G401.6 (cell line): ENCODE measurements around the gene STK32B.
"Not testable (repeated sequence)": the region's sequence is repeated elsewhere in the genome, so short reads cannot be mapped to it uniquely, and the experiment has no call there.

Experiments
- FAIRE-seq: peaks from 2 replicates; lab custom pipeline; 2012; peaks lifted over from hg19 to GRCh38; lab: Jason Lieb, UNC

STK32B gene

GRCh38 chr4:5211282-5211839 lies 160.1 kb downstream of the STK32B start:
- no peak for FAIRE-seq

GRCh38 chr4:5212255-5213013 lies 161.2 kb downstream of the STK32B start:
- FAIRE-seq = no peak

GRCh38 chr4:5213087-5213595 lies 161.9 kb downstream of the STK32B start:
- no peak for FAIRE-seq

GRCh38 chr4:5215321-5215720 lies 164.0 kb downstream of the STK32B start:
- FAIRE-seq = no peak

GRCh38 chr4:5217421-5217820 lies 166.1 kb downstream of the STK32B start:
- no peak for FAIRE-seq

- no peak for FAIRE-seq
Measured at GRCh38 chr4:5218376-5219069, 167.2 kb downstream of the STK32B start.

- no peak for FAIRE-seq
Measured at GRCh38 chr4:5220028-5220427, 168.7 kb downstream of the STK32B start.

GRCh38 chr4:5222047-5222446 lies 170.8 kb downstream of the STK32B start:
- FAIRE-seq = no peak

- no peak for FAIRE-seq
Measured at GRCh38 chr4:5222951-5223350, 171.7 kb downstream of the STK32B start.

- FAIRE-seq = no peak
Measured at GRCh38 chr4:5224340-5224739, 173.1 kb downstream of the STK32B start.

GRCh38 chr4:5232549-5232948 lies 181.3 kb downstream of the STK32B start:
- no peak for FAIRE-seq

GRCh38 chr4:5237086-5237660 lies 185.9 kb downstream of the STK32B start:
- FAIRE-seq = no peak

- no peak for FAIRE-seq
Measured at GRCh38 chr4:5238173-5238572, 186.9 kb downstream of the STK32B start.

GRCh38 chr4:5247061-5247460 lies 195.8 kb downstream of the STK32B start:
- FAIRE-seq = not testable (repeated sequence)

GRCh38 chr4:5247735-5248134 lies 196.5 kb downstream of the STK32B start:
- no peak for FAIRE-seq

- no peak for FAIRE-seq
Measured at GRCh38 chr4:5249727-5250126, 198.4 kb downstream of the STK32B start.

GRCh38 chr4:5250536-5250935 lies 199.3 kb downstream of the STK32B start:
- not testable (repeated sequence) for FAIRE-seq

- FAIRE-seq = no peak
Measured at GRCh38 chr4:5256421-5256820, 205.1 kb downstream of the STK32B start.

- FAIRE-seq = no peak
Measured at GRCh38 chr4:5257086-5257485, 205.8 kb downstream of the STK32B start.

GRCh38 chr4:5259471-5259870 lies 208.2 kb downstream of the STK32B start:
- no peak for FAIRE-seq

GRCh38 chr4:5260121-5260520 lies 208.8 kb downstream of the STK32B start:
- FAIRE-seq = no peak

GRCh38 chr4:5261866-5262265 lies 210.6 kb downstream of the STK32B start:
- no peak for FAIRE-seq

GRCh38 chr4:5266991-5267390 lies 215.7 kb downstream of the STK32B start:
- FAIRE-seq = no peak
